Heart right ventricle (tissue), 16 donors: ENCODE measurements around the gene TNS1. TPM values are rescaled to one million over a fixed set of nuclear protein-coding genes. Genes with fewer than 3 reads are reported as not detected.
A peak's percentile ranks its signal among the peaks of the same experiment; 100 is the strongest.

Source experiments
- ATAC-seq, 8 donors: fragments of 200-7000 bp; cut with Tn5 transposase; one replicate each; pipeline ENCODE4 v1.9.1; 2020; ENCODE audit warnings: mild to moderate bottlenecking in 8 of 8, moderate library complexity in 8 of 8, moderate number of reproducible peaks in 1 of 8
- DNase-seq, 2 donors: peaks; one replicate each; pipeline ENCODE4 v3.0.0-alpha.2; 2020
- H3K27ac ChIP-seq, 10 donors: fragments of 200-600 bp; sonication (generic) in 2 of 10; one replicate each; pipeline versions ENCODE4 v1.5.0 to v1.8.0; 2020 to 2022; ENCODE audit warnings: mild to moderate bottlenecking in 3 of 10
- H3K27me3 ChIP-seq, 7 donors: fragments of 200-600 bp; one replicate each; pipeline ENCODE4 v1.8.0; 2021 to 2022; ENCODE audit warnings: mild to moderate bottlenecking in 2 of 7
- H3K36me3 ChIP-seq, 9 donors: fragments of 200-600 bp; sonication (generic) in 1 of 9; one replicate each; pipeline versions ENCODE4 v1.5.0 to v1.8.0; 2020 to 2022; ENCODE audit warnings: mild to moderate bottlenecking in 2 of 9
- H3K4me1 ChIP-seq, 9 donors: fragments of 200-600 bp; sonication (generic) in 1 of 9; one replicate each; pipeline versions ENCODE4 v1.5.0 to v1.8.0; 2020 to 2022; ENCODE audit warnings: mild to moderate bottlenecking in 4 of 9
- H3K4me3 ChIP-seq, 10 donors: fragments of 200-600 bp; sonication (generic) in 2 of 10; one replicate each; pipeline versions ENCODE4 v1.5.0 to v1.8.0; 2020 to 2022; ENCODE audit warnings: mild to moderate bottlenecking in 7 of 10, moderate library complexity in 2 of 10
- H3K9me3 ChIP-seq, 11 donors: fragments of 200-600 bp in 10 of 11; sonication (generic) in 2 of 11; one replicate each; pipeline versions ENCODE4 v1.5.0 to v1.8.0; 2013 to 2022; ENCODE audit warnings: mild to moderate bottlenecking in 2 of 11, control low read depth in 1 of 11, moderate library complexity in 1 of 11
- CTCF ChIP-seq, 9 donors: fragments of 200-600 bp; sonication (generic) in 2 of 9; IDR thresholded peaks; one replicate each; pipeline versions ENCODE4 v1.5.0 to v1.8.0; 2021 to 2022; ENCODE audit warnings: antibody characterized with exemption in 9 of 9, mild to moderate bottlenecking in 5 of 9, moderate library complexity in 1 of 9
- WGBS, 2 donors: extraction: QIAGEN DNeasy Blood & Tissue Kit; methylation state at CpG; one replicate each; pipeline ENCODE4 v1.1.7; 2013; ENCODE audit warnings: inconsistent platforms in 1 of 2; 5-methylcytosine and 5-hydroxymethylcytosine counted together
- intact Hi-C, 10 donors: fragments of 100-400 bp; cut with DNase I; formaldehyde crosslinking; loops; one replicate each; pipeline versions ENCODE4 v1.11.1 to v1.14.2; 2022
- polyA plus RNA-seq, 2 donors: library from polyadenylated mRNA; stranded (reverse); fragments of 200-250 nt; gene quantifications; one replicate each; pipeline ENCODE4 v1.2.3, GENCODE V29; 2013
- total RNA-seq, 10 donors: library from RNA; stranded (reverse); fragmentation: NEBNext Ultra II Directional in 3 of 10; extraction: Animal tissue kit (Norgen Biotek cat#: 25700) in 3 of 10; gene quantifications; one replicate each; pipeline versions ENCODE4 v1.2.1 to v1.2.4, GENCODE V29; 2021 to 2023
- donor health status: Arrhythmogenic right ventricular cardiomyopathy.
- donor health status: ischemic (EF 13 %, LVEDD 7.1; RV severe dilation, severe dysfunction).
- donor health status: healthy with polysubstance abuse.
- donor health status: DM: no; HTN: yes; CAD: no.
- donor health status: DM: no; HTN: no; CAD: no.
- donor health status: ischemic (EF 25% LVEDD 6.9; RV normal size, moderate dysfunction).
- donor health status: ischemic (EF 25% LVEDD 5.7; RV mildly dilated, moderate dysfunction).
- donor health status: healthy.
- donor health status: DM: yes; HTN: yes; CAD: no.
- donor health status: Ischemic cardiomyopathy.
- donor health status: ischemic (EF 35%, LVEDD 5.7; RV mildly dilated, moderate dysfunction).
- donor health status: nonischemic (EF 11% LVEDD 7.7; RV severe dilation, severe dysfunction).
- donor health status: DM: yes; HTN: yes; CAD: no.
- donor health status: PGD.
- donor health status: ischemic (EF 29% LVEDD 5.4; RV normal size, mild dysfunction).
- donor health status: nonischemic (EF 23%, LVEDD 6.1; RV moderate dilation, normal function).

TNS1 gene
- total and polyA plus RNA-seq, 12 donors = 64.6 to 844 (median 731) TPM

GRCh38 chr2:217924346-217924901 is 78.4 kb downstream of the TNS1 start:
- DNase-seq = no peak
- intact Hi-C loops = no loop called here
- TF ChIP-seq CTCF (IDR thresholded peaks at IDR 0.05) = no peak
- no peak overlapping the region for H3K4me3 ChIP-seq
- 73 to 76% methylated on average over 5 of the region's 5 CpGs for WGBS, 2 donors
- peaks cover 0 to 31% (median 2%) of the 10 kb centered on the region in 9 donors for H3K36me3 ChIP-seq
- no peak for ATAC-seq
- no peaks in the 10 kb centered on the region for H3K9me3 ChIP-seq
- H3K4me1 ChIP-seq = peaks cover 71 to 100% (median 100%) of the 10 kb centered on the region in 9 donors
- no peaks in the 10 kb centered on the region for H3K27me3 ChIP-seq
- H3K27ac ChIP-seq = peak overlapping the region; percentile 3 to 99 (median 95)

GRCh38 chr2:217923007-217923686 is 79.6 kb downstream of the TNS1 start:
- Histone ChIP-seq H3K9me3 (no peaks in the 10 kb centered on the region), H3K27ac (peak overlapping the region; percentile 83 to 99 (median 95)), H3K36me3 (peaks cover 0 to 42% (median 10%) of the 10 kb centered on the region in 9 donors), H3K27me3 (no peaks in the 10 kb centered on the region), H3K4me1 (peaks cover 70 to 100% (median 100%) of the 10 kb centered on the region in 9 donors), H3K4me3 (peak overlapping the region in 7 of 10 donors; percentile 4 to 25 (median 9))
- ATAC-seq (peak in 3 of 8 donors; percentile 0 to 8 (median 4)), DNase-seq (no peak)
- TF ChIP-seq CTCF (IDR thresholded peaks at IDR 0.05) = no peak
- intact Hi-C loops = no loop called here
- 80% methylated on average over 8 of the region's 8 CpGs for WGBS, 2 donors

GRCh38 chr2:217922101-217923006 is 80.4 kb downstream of the TNS1 start:
- 27 to 38% methylated on average over 19 of the region's 19 CpGs for WGBS, 2 donors
- intact Hi-C loops = no loop called here

More at GRCh38 chr2:217922101-217923006, 80.4 kb downstream of the TNS1 start:
- Histone ChIP-seq H3K27ac (peak overlapping the region; percentile 83 to 99 (median 95)), H3K4me1 (peaks cover 63 to 100% (median 100%) of the 10 kb centered on the region in 9 donors), H3K9me3 (no peaks in the 10 kb centered on the region), H3K36me3 (peaks cover 0 to 48% (median 15%) of the 10 kb centered on the region in 9 donors), H3K27me3 (no peaks in the 10 kb centered on the region), H3K4me3 (peak overlapping the region in 7 of 10 donors; percentile 4 to 25 (median 9))
- TF ChIP-seq CTCF (IDR thresholded peaks at IDR 0.05) = peak in 8 of 9 donors; percentile 13 to 60 (median 44)
- DNase-seq (no peak), ATAC-seq (peak; percentile 36 to 73 (median 52))
